ENCODE results near the gene LGALS9. TPM values are rescaled to one million over a fixed set of nuclear protein-coding genes. Genes with fewer than 3 reads are reported as not detected.

The LGALS9 gene
- total RNA-seq, 1 donor from 2014 or later, result 2.9 TPM

- peak; percentile 96 for TF ChIP-seq CTCF (conservative IDR thresholded peaks at IDR 0.05; ENCODE audit: low read depth, low read length)
- DNase-seq (ENCODE audit: low read depth), result peak; percentile 66
- H3K4me3 ChIP-seq (ENCODE audit: low read depth, low read length), result no peak overlapping the region
Measured at GRCh38 chr17:27609611-27610303, 21.2 kb upstream of the LGALS9 start.

GRCh38 chr17:27610304-27610677 is 20.7 kb upstream of the LGALS9 start:
- DNase-seq (ENCODE audit: low read depth), result no peak
- no peak for TF ChIP-seq CTCF (conservative IDR thresholded peaks at IDR 0.05; ENCODE audit: low read depth, low read length)
- no peak overlapping the region for H3K4me3 ChIP-seq (ENCODE audit: low read depth, low read length)

- no peak for TF ChIP-seq CTCF (conservative IDR thresholded peaks at IDR 0.05; ENCODE audit: low read depth, low read length)
- no peak for DNase-seq (ENCODE audit: low read depth)
- H3K4me3 ChIP-seq (ENCODE audit: low read depth, low read length), result no peak overlapping the region
Measured at GRCh38 chr17:27612160-27612770, 18.7 kb upstream of the LGALS9 start.

- no peak for TF ChIP-seq CTCF (conservative IDR thresholded peaks at IDR 0.05; ENCODE audit: low read depth, low read length)
- no peak for DNase-seq (ENCODE audit: low read depth)
- no peak overlapping the region for H3K4me3 ChIP-seq (ENCODE audit: low read depth, low read length)
Measured at GRCh38 chr17:27613433-27613832, 17.6 kb upstream of the LGALS9 start.

- DNase-seq (ENCODE audit: low read depth), result no peak
- no peak overlapping the region for H3K4me3 ChIP-seq (ENCODE audit: low read depth, low read length)
- no peak for TF ChIP-seq CTCF (conservative IDR thresholded peaks at IDR 0.05; ENCODE audit: low read depth, low read length)
Measured at GRCh38 chr17:27615121-27615520, 15.9 kb upstream of the LGALS9 start.

- H3K4me3 ChIP-seq (ENCODE audit: low read depth, low read length), result no peak overlapping the region
- DNase-seq (ENCODE audit: low read depth), result no peak
- no peak for TF ChIP-seq CTCF (conservative IDR thresholded peaks at IDR 0.05; ENCODE audit: low read depth, low read length)
Measured at GRCh38 chr17:27616414-27616813, 14.6 kb upstream of the LGALS9 start.

- H3K4me3 ChIP-seq (ENCODE audit: low read depth, low read length), result no peak overlapping the region
- no peak for TF ChIP-seq CTCF (conservative IDR thresholded peaks at IDR 0.05; ENCODE audit: low read depth, low read length)
- DNase-seq (ENCODE audit: low read depth), result no peak
Measured at GRCh38 chr17:27618417-27618816, 12.6 kb upstream of the LGALS9 start.
